ENCODE measurements around the gene CLIP2.
A peak's percentile ranks its signal among the peaks of the same experiment; 100 is the strongest.

Gene CLIP2

GRCh38 chr7:74258639-74259038 lies 30.6 kb upstream of the CLIP2 start:
- H3K27ac ChIP-seq: no peak overlapping the region
- POLR2A ChIA-PET (ENCODE audit: low non-redundant PET): no interaction called here
- no peak for DNase-seq (ENCODE audit: low spot score)
- CTCF ChIA-PET: interaction anchor here (0.6 kb wide), 1 partner anchor 454 kb away, joined by 4 read pairs; no protein-coding TSS in a partner anchor
- no peak for TF ChIP-seq CTCF (conservative IDR thresholded peaks at IDR 0.05; ENCODE audit: low read depth)

GRCh38 chr7:74262639-74263398 lies 26.4 kb upstream of the CLIP2 start:
- ChIA-PET POLR2A (ENCODE audit: low non-redundant PET) (no interaction called here), CTCF (no interaction called here)
- DNase-seq (ENCODE audit: low spot score): no peak
- no peak for TF ChIP-seq CTCF (conservative IDR thresholded peaks at IDR 0.05; ENCODE audit: low read depth)
- no peak overlapping the region for H3K27ac ChIP-seq

- ChIA-PET POLR2A (ENCODE audit: low non-redundant PET) (no interaction called here), CTCF (no interaction called here)
- TF ChIP-seq CTCF (conservative IDR thresholded peaks at IDR 0.05; ENCODE audit: low read depth): no peak
- DNase-seq (ENCODE audit: low spot score): no peak
- no peak overlapping the region for H3K27ac ChIP-seq
These were observed 25.6 kb upstream of the CLIP2 start for GRCh38 chr7:74263399-74264120.

GRCh38 chr7:74266191-74266963 lies 22.8 kb upstream of the CLIP2 start:
- ChIA-PET POLR2A (ENCODE audit: low non-redundant PET) (no interaction called here), CTCF (interaction anchor here (0.6 kb wide), 1 partner anchor 12 kb away, joined by 3 read pairs; no protein-coding TSS in a partner anchor)
- DNase-seq (ENCODE audit: low spot score): no peak
- no peak for TF ChIP-seq CTCF (conservative IDR thresholded peaks at IDR 0.05; ENCODE audit: low read depth)
- no peak overlapping the region for H3K27ac ChIP-seq

GRCh38 chr7:74267756-74268565 lies 21.2 kb upstream of the CLIP2 start:
- H3K27ac ChIP-seq: peak overlapping the region; percentile 5; the same call in 1 of the 2 replicates
- DNase-seq (ENCODE audit: low spot score): no peak
- TF ChIP-seq CTCF (conservative IDR thresholded peaks at IDR 0.05; ENCODE audit: low read depth): no peak
- ChIA-PET POLR2A (ENCODE audit: low non-redundant PET) (no interaction called here), CTCF (interaction anchor here (0.6 kb wide), 1 partner anchor 10 kb away, joined by 3 read pairs; no protein-coding TSS in a partner anchor)

Measured in RWPE1 (cell line).